Measurements from ENCODE around the gene CFAP58.

CFAP58 gene

DNA sequence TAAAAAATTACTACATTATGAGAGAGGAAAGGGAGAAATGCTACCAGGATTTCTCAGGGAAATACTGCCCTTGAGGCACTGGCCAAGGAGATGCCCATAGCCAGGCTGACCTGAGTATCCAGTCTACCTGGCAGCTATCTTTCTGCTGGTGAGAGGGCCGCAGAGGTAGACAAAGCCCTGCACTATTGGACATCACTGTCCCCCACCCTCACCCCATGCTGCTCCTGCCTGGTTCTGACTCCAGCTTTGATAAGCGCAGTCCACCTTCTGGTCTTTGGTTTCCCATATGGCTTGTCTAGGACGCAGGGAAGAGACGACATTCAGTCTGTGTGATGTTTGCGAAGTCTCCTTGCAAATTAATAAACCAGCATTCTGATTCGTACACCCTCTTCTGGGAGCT is 19.1 kb upstream of the CFAP58 start:
- DNase-seq (ENCODE audit: low read depth) = no peak

DNA sequence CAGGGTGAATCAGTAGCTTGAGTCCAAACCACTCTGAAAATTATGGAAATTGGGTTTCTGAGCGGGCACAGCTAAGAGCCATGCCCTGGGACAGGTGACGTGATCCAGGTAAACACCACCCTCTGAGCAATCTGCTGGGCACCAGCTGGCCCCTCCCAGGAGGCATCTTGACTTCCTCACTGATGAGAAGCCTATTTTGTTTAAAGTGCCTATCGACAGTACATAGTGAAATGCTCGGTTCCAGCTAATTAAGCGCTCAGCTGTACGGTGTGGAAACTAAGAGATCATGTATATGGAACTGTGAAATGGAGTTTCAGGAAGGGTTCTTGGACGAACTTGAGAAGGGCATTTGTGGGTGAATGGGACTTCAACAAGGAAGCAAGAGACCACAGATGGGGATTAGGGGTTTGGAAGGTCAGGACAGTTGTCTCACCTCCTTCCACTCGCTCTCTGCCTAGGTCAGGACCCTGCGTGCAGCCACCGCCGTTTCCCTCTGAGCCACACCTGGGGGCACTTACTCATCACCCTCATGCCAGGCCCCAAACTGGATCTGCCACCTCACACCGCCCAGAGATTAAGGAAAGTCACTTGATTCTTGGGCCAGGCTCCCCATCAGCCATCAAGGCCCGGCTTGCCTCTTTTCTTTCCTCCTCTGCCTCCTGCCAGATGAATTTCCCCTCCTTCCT is 18.5 kb upstream of the CFAP58 start:
- DNase-seq (ENCODE audit: low read depth) = no peak

DNA sequence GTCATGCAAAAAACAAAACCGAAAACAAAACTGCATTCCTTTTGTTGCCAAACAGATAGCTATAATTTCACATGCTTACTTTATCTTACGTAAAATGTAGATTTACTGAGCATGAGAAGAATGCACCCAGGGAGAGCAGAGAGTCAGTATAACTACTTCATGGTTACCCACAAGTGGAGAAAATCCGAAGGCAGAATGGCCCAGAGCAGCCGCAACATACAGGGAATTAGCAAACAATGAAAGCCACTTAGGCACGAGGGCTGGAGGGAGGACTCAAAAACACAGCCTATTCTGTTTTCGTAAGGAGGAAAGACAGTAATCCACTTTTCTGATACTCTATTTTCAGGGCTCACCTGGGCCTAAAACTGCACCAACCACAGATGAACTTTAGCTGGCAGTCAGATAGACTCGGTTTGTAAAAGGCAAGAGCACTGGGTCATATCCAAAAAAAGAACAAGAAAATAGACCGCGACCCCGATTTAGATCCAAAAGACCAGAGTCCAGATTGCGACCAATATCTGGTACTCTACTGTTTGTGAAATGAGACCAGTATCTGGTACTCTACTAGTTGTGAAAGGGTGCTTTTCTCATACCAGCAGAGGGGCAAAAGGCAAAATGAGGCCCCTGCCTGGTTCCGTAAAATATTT is 16.7 kb upstream of the CFAP58 start:
- no peak for DNase-seq (ENCODE audit: low read depth)

DNA sequence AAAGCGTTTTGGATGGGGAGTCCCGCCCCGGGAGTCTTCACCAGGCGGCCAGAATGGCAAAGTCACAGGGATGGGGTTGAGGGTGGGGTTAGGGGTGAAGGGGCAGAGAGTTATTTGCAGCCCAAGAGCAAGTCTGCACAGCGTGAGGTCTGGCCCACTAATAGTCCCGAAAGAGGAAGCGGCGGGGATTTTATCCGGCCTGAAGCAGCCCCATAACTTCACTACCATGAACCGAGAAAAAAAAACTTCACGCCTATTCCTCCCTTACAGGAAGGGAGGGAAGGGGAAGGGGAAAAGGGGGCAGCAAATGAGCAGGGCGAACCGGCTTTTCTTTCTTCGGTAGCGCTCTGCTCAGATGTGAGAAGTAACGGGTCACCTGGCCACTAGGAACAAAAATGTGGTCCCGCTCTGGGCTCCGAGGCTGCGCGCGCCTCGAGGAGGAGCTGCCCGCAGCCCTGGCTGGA is 16.1 kb upstream of the CFAP58 start:
- no peak for DNase-seq (ENCODE audit: low read depth)

DNA sequence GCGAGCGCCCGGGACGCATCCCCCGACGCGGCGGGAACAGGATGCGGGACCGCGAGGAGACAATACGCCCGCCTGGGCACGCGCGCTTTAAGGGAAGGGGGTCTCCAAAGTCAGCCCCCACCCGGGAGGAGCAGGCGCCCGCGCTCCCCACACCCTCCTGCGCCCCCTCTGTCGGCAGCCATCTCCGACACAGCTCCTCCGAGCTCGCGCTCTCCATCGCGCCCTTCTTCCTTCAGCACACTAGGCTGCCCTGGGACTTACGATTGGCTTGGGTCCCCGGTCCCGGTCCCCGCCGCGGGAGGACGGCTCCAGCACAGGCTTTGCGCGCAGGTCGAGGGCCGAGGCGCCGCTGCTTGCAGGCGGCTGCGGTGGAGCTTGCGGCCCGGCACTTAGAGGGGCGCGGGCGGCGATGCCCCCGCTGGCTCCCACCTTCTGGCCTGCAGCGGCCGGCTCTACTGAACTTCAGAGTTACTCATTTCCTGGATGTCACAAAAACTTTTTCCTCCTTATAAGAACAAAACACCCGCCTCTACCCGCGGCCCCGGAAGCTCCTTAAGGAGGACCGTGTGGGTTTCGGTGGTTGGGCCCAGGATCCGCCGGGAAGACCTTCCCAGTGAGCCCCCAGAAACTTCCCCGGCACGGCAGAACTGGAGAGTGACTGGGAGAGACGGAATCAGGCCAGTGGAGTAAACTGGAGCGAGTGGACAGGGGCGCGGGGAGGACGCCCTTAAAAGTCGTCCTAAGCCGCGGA is 15.5 kb upstream of the CFAP58 start, which contains the start of gene ITPRIP:
ITPRIP (minus strand) TSS at position 481 of the 751 bp plus-strand sequence. CDS start 22,414 bp downstream, outside the sequence.
- no peak for DNase-seq (ENCODE audit: low read depth)

DNA sequence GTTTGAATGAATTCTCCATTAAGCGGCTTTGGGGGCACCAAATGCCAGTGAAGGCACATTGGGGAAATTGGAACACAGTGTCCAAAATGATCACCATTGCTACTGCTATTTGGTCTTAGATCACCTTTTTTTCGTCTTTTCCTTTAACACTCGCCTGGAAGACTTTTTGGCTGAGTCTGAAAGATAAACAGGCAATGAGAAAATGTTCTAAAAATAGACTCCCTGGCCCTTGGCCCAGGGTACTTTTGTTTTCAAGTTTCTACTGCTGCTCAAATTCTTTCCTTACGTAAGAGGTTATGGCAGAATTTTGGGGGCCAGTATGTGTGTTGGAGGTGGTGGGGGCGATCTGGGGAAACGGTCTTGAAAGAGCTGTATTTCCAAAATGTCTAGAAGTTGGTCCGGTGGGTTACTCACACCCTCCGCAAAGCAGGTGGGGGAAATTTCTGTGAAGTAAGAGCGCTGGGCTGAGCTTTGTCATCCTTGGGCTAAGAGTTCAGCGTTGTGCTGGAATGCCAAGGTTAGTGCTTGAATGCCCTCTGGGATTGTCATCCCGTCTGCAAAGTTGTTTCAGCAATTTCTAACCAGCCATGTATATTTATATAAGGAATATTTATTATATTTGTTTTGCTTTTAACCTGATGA is 14.0 kb upstream of the CFAP58 start:
- no peak for DNase-seq (ENCODE audit: low read depth)

DNA sequence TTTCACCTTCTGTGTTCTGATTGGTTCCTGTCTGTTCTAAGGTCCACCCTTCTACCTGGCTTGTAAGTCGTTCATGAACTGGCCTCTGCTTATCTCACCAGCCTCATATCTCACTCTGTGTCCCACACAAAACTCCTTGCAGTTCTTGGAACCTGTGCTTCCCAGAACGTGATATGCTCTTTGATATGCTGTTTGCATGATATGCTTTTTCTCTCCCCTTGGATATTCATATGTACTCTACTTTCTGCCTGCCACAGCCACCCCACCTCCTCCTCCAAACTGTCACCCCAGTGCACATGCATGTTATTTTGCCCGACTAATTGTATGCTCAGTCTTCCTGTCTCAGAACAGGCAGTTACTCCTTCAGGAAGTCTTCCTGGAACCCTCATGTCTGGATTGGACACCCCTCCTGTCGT is 13.5 kb upstream of the CFAP58 start:
- no peak for DNase-seq (ENCODE audit: low read depth)

DNA sequence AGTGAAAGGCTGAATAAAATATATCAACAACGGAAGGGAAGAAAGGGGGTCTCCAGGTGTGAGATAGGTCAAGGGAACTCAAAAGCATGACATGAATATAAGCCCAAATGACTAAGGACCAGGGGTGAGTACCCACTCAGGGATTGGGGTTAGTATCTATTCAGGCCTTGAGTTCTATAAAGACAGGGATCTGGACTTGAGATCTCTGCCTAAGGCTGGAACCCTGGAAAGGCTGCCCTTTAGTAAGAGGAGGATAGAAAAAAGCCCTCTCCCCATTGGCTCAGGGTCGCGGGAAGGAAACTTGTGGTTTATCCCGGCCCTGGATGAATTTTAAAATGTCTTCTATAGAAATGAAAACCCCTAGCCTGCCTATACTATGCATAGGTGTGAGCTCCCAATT is 13.0 kb upstream of the CFAP58 start:
- DNase-seq (ENCODE audit: low read depth) = no peak

DNA sequence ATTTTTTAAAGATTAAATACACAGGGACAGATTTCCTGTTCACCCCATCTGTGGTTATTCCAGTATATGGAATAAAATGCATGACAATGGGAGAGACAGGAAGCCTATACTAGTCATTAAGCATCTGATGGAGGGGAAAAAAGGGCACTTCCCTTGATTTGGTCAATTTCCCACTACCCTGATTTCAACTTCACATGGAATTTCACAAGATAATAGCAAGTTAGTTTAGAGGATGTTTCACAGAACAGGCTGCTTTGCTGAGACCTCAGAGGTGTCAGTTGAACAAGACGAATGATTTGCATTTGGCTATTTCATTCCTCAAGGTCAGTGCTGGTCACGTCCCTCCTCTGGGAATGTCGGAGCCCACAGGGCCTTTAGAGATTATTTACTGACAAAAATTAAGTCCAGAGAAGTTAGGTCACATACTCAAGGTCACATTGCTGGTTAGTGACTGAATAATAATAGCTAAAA is 10.7 kb upstream of the CFAP58 start:
- no peak for DNase-seq (ENCODE audit: low read depth)

DNA sequence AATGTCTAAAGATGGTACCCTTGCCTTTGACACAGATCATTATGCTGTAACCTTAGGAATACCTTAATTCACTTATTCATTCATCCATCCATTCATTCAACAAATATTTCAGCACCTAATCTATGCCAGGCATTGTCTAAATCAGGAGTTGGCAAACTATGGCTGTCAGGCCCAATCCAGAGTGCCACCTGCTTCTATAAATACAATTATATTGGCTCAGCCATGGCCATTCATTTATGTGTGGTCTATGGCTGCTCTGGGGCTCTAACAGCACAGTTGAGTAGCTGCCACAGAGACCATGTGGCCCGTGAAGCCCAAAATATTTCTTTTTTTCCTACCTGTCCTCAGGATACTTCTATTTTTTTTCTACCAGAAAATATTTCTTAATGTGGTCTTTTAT is 9.4 kb upstream of the CFAP58 start:
- no peak for DNase-seq (ENCODE audit: low read depth)

DNA sequence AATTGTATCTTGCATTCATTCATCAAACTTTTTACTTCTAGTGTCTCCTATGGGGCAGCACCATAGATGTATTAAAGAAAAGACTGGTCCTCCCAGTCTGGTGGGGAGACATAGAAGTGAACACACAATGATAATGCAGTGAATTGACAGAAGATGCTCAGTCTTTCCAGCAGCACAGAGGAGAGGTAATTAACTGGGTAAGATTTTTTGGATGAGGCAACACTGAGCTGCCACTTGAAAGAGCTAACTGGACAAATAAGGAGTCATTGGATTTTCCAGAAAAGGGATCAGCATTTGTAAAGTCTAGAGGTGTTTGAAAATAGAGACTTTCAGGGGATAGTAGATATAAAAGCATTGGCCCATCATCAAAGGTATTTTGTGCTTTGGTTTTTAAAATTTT is 8.1 kb upstream of the CFAP58 start:
- no peak for DNase-seq (ENCODE audit: low read depth)

DNA sequence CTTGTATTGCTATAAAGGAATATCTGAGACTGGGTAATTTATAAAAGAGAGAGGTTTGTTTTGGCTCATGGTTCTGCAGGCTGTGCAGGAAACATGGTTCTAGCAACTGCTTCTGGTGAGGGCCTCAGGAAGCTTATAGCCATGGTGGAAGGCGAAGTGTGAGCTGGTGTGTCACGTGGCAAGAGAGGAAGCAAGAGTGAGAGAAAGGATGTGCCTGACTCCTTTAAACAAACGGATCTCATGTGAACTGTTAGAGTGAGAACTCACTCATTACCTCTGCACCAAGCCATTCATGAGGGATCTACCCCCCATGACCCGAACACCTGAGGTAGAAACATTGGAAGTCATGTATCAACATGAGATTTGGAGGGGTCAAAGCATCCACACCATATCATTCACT is 7.7 kb upstream of the CFAP58 start:
- DNase-seq (ENCODE audit: low read depth) = no peak

DNA sequence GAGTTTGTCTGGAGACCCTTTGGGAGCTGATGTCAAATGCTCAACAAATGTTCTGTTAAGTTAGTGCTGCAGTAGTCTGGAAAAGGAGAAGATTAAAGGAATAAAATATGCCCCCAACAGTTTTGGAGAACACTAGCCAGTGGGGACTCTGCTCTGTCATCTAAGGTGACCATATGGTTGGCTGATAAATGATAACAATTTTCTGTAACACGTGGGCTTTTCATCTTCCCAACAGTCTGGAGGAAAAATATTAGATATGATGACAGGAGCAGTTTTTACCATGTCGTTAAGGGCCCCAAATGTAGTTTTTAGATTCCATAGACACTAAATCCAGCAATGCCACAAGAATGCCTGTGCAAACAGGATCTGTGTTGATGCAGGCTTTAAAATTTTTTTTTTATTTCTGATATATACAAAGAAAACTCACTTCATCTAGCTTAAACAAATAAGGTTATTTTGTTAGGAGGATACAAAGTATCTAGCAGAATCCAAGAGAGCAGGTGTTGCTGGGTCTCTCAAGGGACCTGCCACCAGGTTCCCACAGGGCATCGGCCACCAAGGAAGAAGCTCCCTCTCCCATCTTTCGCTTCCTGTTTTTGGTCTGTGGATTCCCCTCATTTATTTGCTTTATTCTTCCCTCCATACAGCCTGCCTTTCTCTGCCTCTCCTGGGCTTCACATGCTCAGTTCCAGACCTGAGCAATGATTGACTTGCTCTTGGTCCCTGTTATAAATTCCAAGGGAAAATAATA is 6.2 kb upstream of the CFAP58 start:
- no peak for DNase-seq (ENCODE audit: low read depth)

DNA sequence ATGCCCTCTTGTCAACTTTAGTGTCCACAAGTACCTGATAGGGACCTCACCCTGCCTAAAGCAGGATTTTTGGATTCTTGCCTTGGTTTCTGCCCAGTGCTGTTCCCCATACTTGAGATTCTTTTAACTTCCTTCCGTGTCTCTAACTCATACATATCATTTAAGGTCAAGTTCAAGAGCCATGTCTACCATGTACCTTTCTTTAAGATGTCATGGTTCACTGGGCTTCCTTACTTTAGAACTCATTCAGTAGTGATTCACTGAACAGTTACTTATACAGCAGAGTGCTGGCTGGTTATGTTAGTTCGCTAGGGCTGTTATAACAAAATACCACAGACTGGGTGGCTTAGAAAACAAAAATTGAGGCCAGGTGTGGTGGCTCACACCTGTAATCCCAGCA is 5.0 kb upstream of the CFAP58 start:
- no peak for DNase-seq (ENCODE audit: low read depth)

DNA sequence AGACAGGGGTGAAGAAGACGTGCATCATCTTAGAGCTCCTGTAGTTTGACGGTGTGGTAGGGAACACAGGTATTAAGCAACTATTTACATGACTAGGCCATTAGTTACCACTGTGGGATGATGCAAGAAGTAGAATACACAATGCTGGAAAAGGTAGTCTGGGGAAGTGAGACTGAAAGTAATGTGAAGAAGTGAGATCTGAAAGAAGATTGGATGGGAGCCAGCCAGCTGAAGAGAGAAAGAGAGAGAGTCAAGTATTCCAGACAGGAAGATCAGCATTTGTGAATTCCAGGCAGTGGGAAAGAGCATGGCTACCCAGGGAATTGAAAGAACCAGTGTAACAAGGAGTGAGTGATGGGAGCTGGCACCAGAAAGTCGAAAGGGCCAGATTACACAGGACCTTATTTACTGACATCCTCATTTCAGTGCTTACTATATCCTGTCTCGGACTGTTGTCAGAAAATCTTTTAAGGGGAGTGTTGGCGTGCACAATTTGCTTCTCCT is 4.0 kb upstream of the CFAP58 start:
- no peak for DNase-seq (ENCODE audit: low read depth)

DNA sequence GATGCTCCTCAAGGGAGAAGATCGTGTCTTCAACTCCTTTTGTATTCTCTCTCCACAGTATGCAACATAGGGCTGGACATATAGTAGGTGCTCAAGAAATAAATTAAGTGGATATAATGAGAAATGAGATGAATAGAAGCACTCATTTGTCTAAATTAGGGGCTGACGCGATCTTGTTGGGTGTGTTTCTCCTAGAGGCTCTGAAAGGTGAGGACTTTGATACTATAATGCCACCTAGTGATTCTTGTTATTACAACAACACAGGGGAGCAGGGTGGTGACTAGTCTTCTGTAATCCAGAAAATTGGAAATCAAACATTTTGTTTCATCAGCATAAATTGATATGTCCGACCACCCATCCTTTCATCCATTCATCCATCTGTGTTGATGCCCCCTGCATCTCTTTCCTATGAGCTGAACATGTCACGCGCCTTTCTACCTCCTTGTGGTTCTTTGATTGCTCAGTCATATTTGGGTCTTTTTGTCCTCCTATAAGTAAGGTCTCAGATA is 3.5 kb upstream of the CFAP58 start:
- no peak for DNase-seq (ENCODE audit: low read depth)

DNA sequence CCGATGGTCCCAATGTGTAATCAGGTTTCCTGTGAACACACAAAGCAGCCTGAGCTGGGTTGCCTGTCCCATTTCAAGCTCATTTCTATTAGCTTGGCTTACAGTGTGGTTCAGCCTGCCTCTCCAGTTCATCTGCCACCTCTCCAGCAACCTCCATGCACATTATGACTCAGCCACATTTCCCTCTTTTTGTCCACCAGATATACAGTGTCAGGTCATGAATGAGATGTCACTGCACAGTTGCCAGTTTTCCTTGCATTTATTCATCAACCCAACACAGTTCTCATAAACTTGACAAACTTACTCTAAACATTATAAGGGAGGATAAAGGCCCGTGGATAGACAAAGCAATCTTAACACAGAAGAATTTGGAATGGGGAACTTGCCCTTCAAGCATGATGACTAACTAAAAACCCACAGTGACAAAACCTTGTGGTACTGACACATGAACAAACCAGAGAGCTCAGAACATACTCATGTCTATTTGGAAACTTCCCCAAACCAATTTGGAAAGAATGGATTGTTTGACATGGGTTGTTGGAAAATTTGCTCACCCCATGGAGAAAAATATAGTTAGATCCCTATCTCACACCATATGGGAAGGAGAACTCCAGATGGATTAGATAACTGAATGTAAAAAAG is 2.5 kb upstream of the CFAP58 start:
- no peak for DNase-seq (ENCODE audit: low read depth)

DNA sequence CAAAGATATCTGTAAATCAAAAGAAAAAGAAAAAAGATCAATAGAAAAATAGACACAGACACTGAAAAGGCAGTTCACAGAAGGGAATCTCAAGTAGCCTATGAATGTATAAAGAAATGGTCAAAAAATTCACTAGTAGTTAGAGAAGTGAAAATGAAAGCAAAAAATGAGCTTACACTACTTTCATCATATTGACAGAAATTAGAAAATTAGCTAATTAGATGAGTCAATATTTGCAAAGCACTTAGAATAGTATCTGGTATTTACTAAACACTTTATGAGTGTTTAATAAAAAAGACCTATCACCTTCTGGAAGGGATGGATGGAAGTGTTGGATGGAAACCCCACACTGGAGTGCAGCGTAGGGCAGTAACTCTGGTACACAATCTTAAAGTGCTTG is 1.7 kb upstream of the CFAP58 start:
- no peak for DNase-seq (ENCODE audit: low read depth)

DNA sequence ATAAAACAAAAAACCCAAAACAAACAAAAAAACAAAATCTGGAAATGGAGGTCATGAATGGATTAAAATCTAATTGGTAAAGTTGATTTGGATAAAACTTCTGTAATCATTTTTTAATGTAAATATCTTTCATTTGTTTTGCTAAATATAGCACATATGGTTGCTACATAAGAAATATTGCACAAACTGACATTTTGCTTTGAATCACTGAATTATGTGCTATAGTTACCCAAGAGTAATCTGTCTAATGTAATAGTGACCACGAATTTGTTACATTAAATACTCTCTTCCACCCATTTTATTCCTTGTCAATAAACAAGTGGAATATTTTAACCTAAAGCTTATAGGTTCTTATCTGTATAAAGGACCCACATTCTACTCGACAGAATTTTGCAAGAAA is 6.2 kb downstream of the CFAP58 start:
- DNase-seq (ENCODE audit: low read depth) = no peak

DNA sequence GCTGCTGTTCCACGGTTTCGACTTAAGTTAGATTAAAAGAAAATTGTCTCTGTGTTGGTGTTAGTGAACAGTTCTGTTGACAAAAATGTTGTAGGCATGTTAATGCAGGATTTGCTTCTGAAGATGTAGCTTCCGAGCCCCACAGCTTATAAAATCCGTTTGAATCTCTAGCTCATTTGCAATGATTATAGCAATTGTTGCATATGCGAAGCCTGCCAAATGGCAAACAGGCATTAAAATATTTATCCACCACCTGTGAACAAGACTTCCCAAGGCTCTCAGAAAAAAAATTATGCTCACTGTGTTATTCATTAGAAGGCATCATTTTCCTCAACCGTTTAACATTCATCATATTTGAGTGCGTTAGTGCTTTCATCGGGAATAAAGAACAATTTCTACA is 14.3 kb downstream of the CFAP58 start:
- DNase-seq (ENCODE audit: low read depth) = no peak

DNA sequence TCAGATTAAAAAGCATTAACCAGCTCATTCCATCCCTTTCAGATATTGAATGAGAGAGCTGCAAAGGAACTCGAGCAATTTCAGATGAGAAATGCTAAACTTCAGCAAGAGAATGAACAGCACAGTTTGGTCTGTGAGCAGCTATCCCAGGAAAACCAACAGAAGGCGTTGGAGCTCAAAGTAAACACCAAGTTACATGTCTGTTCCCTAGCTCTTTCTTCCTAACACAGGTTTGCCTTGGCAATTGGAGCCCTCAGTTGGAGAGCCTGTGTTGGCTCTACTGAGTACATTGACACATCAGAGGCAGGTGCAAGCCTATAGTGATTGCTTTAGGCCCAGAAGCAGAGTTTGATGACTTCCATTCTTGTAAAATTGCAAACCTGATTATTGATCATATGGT is 14.7 kb downstream of the CFAP58 start:
- DNase-seq (ENCODE audit: low read depth) = no peak

All from fibroblast of the conjunctiva (primary cell).